H1 (cell line): ENCODE measurements around the gene CCDC102A. TPM values are rescaled to one million over a fixed set of nuclear protein-coding genes. Genes with fewer than 3 reads are reported as not detected.

Source experiments
- EP300 ChIP-seq, 2 experiments: IDR thresholded peaks; 1 replicate in 1 of 2; 2 replicates in 1 of 2; pipeline ENCODE4 v1.6.1; 2011 to 2012; ENCODE audit warnings: low read depth in 2 of 2, low read length in 2 of 2, mild to moderate bottlenecking in 2 of 2, borderline replicate concordance in 1 of 2, inconsistent platforms in 1 of 2, moderate library complexity in 1 of 2
- polyA plus RNA-seq, 7 experiments: library from polyadenylated mRNA; depleted of rRNA in 3 of 7; stranded (reverse) in 5 of 7; unstranded in 2 of 7; fragments of >200 nt in 5 of 7; fragments of 200-250 nt in 2 of 7; gene quantifications; 1 replicate in 5 of 7; 2 replicates in 1 of 7; 4 replicates in 1 of 7; pipeline versions ENCODE4 v1.2.1 to v1.2.3, GENCODE V29; 2011 to 2013; ENCODE audit warnings: missing spikeins in 2 of 7, mixed read lengths in 2 of 7
- total RNA-seq: library from RNA; stranded (reverse); fragmentation: NEBNext Ultra II Directional; extraction: Animal tissue kit (Norgen Biotek cat#: 25700); gene quantifications from 2 replicates; pipeline ENCODE4 v1.2.1, GENCODE V29; 2021

Gene CCDC102A
- total and polyA plus RNA-seq, 2 of the 8 experiments (the other 6 are each of a cell fraction or from before 2014, with no cell fraction given), result 4.0 to 7.5 TPM

- TF ChIP-seq EP300 (IDR thresholded peaks at IDR 0.05; ENCODE audit: borderline replicate concordance in 1 of 2, low read depth in 2 of 2, low read length in 2 of 2), result no peak
Observed at GRCh38 chr16:57531253-57531575, 5.2 kb downstream of the CCDC102A start (continued).
